Fibroblast of skin of abdomen (primary cell): ENCODE results near the gene ADAM8.
A peak's percentile ranks its signal among the peaks of the same experiment; 100 is the strongest.

Experiments
- DNase-seq: peaks from one replicate; pipeline ENCODE4 v3.0.0-alpha.2; 2013

The ADAM8 gene

DNA sequence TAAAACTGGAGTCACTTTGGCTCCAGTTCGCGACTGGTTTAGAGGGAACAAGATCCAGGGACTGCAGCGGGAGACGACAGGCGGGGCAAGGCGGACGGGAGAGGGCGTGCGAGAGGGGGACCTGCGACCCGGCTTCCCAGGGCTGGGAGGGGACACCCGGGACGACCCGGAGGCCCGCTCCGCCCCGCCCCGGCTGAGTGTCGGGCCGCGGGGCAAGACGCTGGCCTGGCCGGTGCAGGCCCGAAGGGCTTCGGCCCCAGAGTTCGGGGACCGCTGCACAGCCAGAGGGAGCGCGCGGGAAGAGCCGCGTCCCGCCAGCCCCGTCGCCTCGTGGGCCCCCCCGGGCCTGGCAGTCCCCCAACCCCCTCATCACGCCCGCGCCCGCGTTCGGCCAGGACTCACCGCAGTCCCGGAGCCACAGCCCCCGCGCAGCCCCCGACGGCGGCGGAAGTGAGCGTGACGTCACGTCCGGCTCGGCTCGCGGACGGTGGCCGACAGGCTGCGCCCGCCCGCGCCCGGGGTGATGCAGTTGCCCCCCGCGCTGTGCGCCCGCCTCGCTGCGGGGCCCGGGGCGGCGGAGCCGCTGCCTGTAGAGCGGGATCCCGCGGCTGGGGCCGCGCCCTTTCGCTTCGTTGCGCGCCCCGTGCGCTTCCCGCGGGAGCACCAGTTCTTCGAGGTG, 31.9 kb upstream of the ADAM8 start, which contains the start of the genes TUBGCP2 and ZNF511:
Gene TUBGCP2 (minus strand): TSS at position 452 of the 679 bp plus-strand sequence. CDS start 5,931 bp downstream, outside the sequence.
Gene ZNF511 (plus strand): TSS at position 494 of the 679 bp plus-strand sequence. CDS start 30 bp downstream, at position 524.
- DNase-seq = peak; percentile 84

DNA sequence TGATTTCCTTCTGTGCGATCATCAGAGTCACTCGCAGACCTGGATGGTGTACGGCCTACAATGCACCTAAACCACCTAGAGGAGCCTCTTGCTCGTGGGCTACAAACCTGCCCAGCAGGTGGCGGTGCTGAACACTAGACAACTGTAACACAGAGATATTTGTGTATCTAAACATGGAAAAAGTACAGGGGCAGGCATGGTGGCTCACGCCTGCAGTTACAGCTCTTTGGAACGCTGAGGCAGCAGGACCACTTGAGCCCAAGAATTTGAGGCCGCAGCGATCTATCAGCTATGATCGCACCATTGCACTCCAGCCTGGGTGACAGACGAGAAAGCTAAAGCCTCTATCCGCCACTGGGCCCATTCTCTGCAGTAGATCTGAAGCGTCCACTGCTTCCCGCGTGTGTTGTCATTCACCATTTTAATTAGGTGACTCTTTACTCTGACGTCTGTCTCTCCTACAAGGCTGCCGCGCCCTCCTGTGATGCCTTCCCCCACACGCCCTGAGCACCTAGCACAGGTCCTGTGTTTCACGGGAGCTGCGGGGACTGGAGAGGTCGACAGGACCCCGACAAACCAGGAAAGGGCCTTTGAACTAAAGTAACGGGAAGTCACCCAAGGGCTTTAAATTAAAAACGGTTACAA, 31.2 kb upstream of the ADAM8 start:
- peak; percentile 31 for DNase-seq

DNA sequence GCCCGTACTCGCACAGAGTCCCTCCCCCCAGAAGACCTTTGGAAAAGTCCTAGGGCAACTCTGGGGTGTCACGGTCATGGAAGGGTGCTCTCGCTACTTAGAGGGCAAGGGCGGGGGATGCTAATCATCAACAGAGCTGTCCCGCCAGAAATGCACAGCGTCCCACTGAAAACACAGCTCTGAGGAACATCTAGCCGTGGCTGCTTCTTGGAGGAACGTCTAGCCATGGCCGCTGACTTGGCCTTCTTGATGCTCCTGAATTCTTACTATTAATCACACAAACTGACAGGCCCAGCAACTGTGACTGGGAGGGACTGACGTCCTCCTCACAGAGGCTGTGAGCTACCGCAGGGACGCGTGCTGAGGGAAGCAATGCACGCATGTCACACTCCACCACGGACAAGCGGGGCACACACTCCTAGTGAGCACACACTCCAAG, 30.3 kb upstream of the ADAM8 start:
- DNase-seq = no peak

GRCh38 chr10:133306097-133306476, 29.4 kb upstream of the ADAM8 start:
- DNase-seq = no peak

- no peak for DNase-seq
These were observed 26.5 kb upstream of the ADAM8 start for GRCh38 chr10:133303206-133303605.

GRCh38 chr10:133302230-133302629, 25.6 kb upstream of the ADAM8 start:
- no peak for DNase-seq

- DNase-seq = no peak
These were observed 23.1 kb upstream of the ADAM8 start for GRCh38 chr10:133299738-133300137.

- DNase-seq = no peak
These were observed 22.6 kb upstream of the ADAM8 start for GRCh38 chr10:133299224-133299623.

DNA sequence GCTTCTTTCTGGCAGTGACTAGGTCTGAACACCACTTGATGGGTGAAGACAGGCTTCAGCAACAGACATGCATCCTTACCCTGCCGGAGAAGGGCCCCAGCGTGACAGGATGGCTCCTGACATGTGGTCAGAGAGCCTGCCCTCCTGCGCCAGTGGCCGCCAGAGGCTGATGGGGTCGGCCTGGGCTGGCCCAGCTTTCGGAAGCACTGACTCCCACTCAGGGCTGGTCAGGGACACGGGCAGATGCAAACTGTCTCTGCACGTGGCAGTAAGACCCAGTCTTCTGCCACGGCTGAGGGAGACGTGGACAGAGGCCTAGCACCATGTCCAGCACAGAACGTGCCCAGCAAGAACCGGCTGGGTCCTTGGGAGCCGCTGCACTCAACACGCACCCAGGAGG, 21.8 kb upstream of the ADAM8 start:
- no peak for DNase-seq

- no peak for DNase-seq
These were observed 20.8 kb upstream of the ADAM8 start for GRCh38 chr10:133297504-133297903.

GRCh38 chr10:133295426-133296320, 19.0 kb upstream of the ADAM8 start:
- DNase-seq = no peak

DNA sequence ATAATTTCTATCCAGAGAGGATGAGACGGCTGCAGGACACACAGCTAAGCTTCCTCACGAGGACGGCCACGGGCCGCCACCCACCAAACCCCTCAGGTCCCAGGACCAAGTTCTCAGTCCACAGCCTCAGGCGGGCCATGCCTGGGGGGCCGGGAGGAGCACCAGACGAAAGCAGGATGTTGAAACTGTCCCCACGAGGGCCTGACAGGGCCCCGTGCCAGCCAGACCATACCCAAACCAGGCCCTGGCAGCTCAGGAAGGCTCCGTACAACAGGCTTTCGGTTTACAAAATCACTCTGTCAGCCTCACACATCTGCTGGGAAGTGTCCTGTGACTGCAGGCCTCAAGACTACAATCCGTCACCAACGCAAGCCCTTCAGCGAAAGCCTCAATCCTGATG, 17.5 kb upstream of the ADAM8 start:
- no peak for DNase-seq

GRCh38 chr10:133293810-133294119, 17.1 kb upstream of the ADAM8 start:
- no peak for DNase-seq

- peak; percentile 50 for DNase-seq
These were observed 16.5 kb upstream of the ADAM8 start for GRCh38 chr10:133292919-133293809.

- DNase-seq = no peak
These were observed 13.1 kb upstream of the ADAM8 start for GRCh38 chr10:133289761-133290160.

- no peak for DNase-seq
These were observed 11.3 kb upstream of the ADAM8 start for GRCh38 chr10:133287832-133288500.

DNA sequence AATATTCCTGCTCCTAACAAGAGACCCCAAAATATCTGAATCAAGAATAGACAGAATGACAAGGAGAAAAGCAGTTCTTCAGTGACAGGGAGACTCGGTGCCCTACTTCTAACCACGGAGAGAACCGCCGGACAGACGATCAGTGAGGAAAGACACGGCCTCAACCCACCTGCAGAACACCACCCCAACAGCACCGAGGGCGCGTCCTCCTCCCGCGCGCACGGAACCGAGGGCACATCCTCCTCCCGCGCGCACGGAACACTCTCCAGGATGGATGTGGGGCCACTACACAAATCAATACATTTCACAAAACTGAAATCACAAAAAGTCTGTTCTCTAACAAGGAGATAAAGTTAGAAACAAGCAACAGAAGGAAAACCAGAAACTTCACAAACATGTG, 9.7 kb upstream of the ADAM8 start:
- DNase-seq = no peak

DNA sequence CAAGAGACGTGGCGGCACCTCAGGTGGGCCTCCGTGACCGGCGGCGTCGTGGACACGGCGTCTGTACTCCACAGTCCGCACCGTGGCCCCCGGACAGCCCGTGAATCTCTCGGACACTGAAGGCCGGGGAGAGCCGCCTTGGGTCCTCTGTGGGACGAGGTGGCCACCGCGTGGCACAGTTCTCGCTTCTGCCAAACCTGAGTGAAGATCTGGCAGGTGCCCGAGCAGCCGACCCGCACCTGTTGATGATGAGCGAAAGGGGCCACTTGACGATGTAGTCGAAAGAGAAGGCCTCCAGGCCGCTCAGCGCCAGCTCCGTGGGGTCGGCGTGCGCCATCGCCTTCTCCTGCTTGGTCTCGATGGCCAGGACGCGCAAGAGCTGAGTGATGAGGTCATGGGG, 8.5 kb upstream of the ADAM8 start:
- DNase-seq = no peak

- no peak for DNase-seq
These were observed 7.3 kb upstream of the ADAM8 start for GRCh38 chr10:133283931-133284330.

GRCh38 chr10:133282846-133283390, 6.2 kb upstream of the ADAM8 start:
- DNase-seq = no peak

DNA sequence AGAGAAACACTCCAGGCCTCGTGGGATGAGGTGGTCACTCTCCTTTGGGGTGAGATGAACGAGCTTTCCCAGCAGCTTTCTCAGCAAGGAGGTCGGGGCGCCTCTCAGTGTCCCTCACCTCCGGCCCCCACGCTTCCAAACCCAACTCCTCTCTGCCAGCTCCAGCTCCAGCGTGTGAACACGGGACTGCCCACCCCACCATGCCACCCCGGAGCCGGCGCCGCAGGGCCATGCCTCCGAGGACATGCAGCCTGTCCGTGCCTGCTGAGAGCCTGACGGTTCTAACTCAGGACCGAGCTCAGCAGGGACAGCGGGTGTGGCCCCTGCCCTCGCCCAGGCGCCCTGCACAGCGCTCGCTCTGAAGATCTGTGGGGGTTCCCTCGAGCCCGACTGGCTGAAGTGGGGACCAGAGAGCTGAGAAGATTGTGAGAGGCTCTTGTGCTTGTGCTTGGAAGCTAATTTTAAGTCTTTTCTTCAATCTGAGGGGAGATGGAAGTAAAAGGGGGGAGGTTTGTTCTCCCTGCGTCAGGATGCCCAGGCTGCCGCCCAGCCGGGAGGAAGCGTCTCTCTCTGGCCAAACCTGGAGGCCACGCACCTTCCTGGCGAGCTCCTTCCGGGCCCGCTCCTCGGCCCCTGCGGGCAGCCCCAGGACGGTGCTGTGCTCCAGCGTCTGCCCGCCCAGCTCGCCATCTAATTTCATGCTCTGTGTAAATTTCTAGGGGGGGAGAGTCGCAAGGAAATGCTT, 5.1 kb upstream of the ADAM8 start:
- no peak for DNase-seq
